H1 (cell line): ENCODE data around the gene UTP14A. TPM values are rescaled to one million over a fixed set of nuclear protein-coding genes. Genes with fewer than 3 reads are reported as not detected.

Experiments
- CTCF ChIA-PET: fragments of 300-600 bp; sonication (Branson Sonifier 250); formaldehyde crosslinking; loops from one replicate; lab custom pipeline; 2021; ENCODE audit not compliant: partially characterized antibody; lab: Charles Lee
- POLR2A ChIA-PET: fragments of 300-600 bp; sonication (Branson Sonifier 250); formaldehyde crosslinking; loops from one replicate; lab custom pipeline; 2021; ENCODE audit warnings: inconsistent platforms; ENCODE audit not compliant: partially characterized antibody; lab: Charles Lee
- DNase-seq, 2 experiments: peaks; one replicate each; pipeline versions ENCODE4 v3.0.0 to v3.0.0-alpha.2; 2010 to 2022; ENCODE audit warnings: low spot score in 2 of 2, low read depth in 1 of 2, mixed read lengths in 1 of 2
- FAIRE-seq: peaks from 2 replicates; lab custom pipeline; 2011; peaks lifted over from hg19 to GRCh38; lab: Jason Lieb, UNC
- H2AFZ ChIP-seq: 2 replicates; pipeline ENCODE4 v1.8.1; 2012; ENCODE audit warnings: low read length, inconsistent platforms
- H2AK5ac ChIP-seq: 2 replicates; pipeline ENCODE4 v1.6.1; 2013; ENCODE audit warnings: low read depth, low read length
- H2BK120ac ChIP-seq: replicated peaks from 2 replicates; pipeline ENCODE3; 2013; ENCODE audit warnings: low read depth, low read length, inconsistent platforms
- H2BK12ac ChIP-seq: 2 replicates; pipeline ENCODE4 v1.6.1; 2013; ENCODE audit warnings: low read depth, low read length
- H2BK15ac ChIP-seq: 2 replicates; pipeline ENCODE4 v1.6.1; 2013; ENCODE audit warnings: low read length
- H2BK20ac ChIP-seq: 2 replicates; pipeline ENCODE4 v1.6.1; 2013; ENCODE audit warnings: low read length
- H2BK5ac ChIP-seq: 2 replicates; pipeline ENCODE4 v1.6.1; 2013; ENCODE audit warnings: low read depth, low read length
- H3K14ac ChIP-seq: 2 replicates; pipeline ENCODE4 v1.6.1; 2013; ENCODE audit warnings: inconsistent platforms; ENCODE audit not compliant: insufficient read length
- H3K18ac ChIP-seq: 2 replicates; pipeline ENCODE4 v1.6.1; 2013; ENCODE audit warnings: low read length; ENCODE audit errors: extremely low read depth
- H3K23ac ChIP-seq: 2 replicates; pipeline ENCODE4 v1.6.1; 2013; ENCODE audit warnings: inconsistent platforms; ENCODE audit not compliant: insufficient read length
- H3K23me2 ChIP-seq: 2 replicates; pipeline ENCODE4 v1.6.1; 2013; ENCODE audit warnings: low read depth, low read length
- H3K27ac ChIP-seq: 2 replicates; pipeline ENCODE4 v1.6.1; 2011; ENCODE audit warnings: low read depth, low read length, inconsistent platforms
- H3K27me3 ChIP-seq, 4 experiments: replicated peaks in 1 of 4; 1 replicate in 1 of 4; 2 replicates in 3 of 4; pipeline versions ENCODE4 v1.6.1 to v1.8.1; 2011 to 2013; ENCODE audit warnings: low read length in 3 of 4, mild to moderate bottlenecking in 3 of 4, inconsistent platforms in 2 of 4, mixed read lengths in 2 of 4, moderate library complexity in 1 of 4; ENCODE audit not compliant: control insufficient read depth in 3 of 4, insufficient read depth in 3 of 4; ENCODE audit errors: extremely low read depth in 1 of 4
- H3K36me3 ChIP-seq, 4 experiments: 2 replicates each; pipeline versions ENCODE4 v1.6.1 to v1.8.1; 2011 to 2013; ENCODE audit warnings: mild to moderate bottlenecking in 4 of 4, low read length in 3 of 4, moderate library complexity in 2 of 4, control low read depth in 1 of 4, inconsistent platforms in 1 of 4; ENCODE audit not compliant: insufficient read depth in 4 of 4, control insufficient read depth in 2 of 4
- H3K4ac ChIP-seq: replicated peaks from 2 replicates; pipeline ENCODE3; 2013; ENCODE audit warnings: low read length, low read depth, mixed read lengths, inconsistent platforms; ENCODE audit not compliant: insufficient read length
- H3K4me1 ChIP-seq, 4 experiments: replicated peaks in 1 of 4; 1 replicate in 1 of 4; 2 replicates in 3 of 4; pipeline versions ENCODE4 v1.6.1 to v1.8.1; 2011 to 2013; ENCODE audit warnings: low read length in 3 of 4, inconsistent platforms in 2 of 4, mixed read lengths in 1 of 4; ENCODE audit not compliant: insufficient read depth in 4 of 4, control insufficient read depth in 3 of 4
- H3K4me2 ChIP-seq, 2 experiments: 2 replicates each; pipeline versions ENCODE4 v1.6.1 to v1.8.1; 2011 to 2013; ENCODE audit warnings: low read depth in 2 of 2, low read length in 2 of 2, control low read depth in 1 of 2, inconsistent platforms in 1 of 2, mild to moderate bottlenecking in 1 of 2; ENCODE audit not compliant: insufficient read depth in 1 of 2
- H3K4me3 ChIP-seq, 4 experiments: fragments of 200-600, 300-600 bp in 1 of 4; sonication (generic), shearing (Covaris generic), sonication (Bioruptor Twin) in 1 of 4; 2 replicates each; pipeline versions ENCODE4 v1.5.1 to v1.8.1; 2011 to 2016; ENCODE audit warnings: low read length in 4 of 4, low read depth in 3 of 4, control low read depth in 2 of 4, inconsistent platforms in 2 of 4, mild to moderate bottlenecking in 2 of 4, mixed read lengths in 1 of 4, moderate library complexity in 1 of 4; ENCODE audit not compliant: insufficient read depth in 2 of 4; ENCODE audit errors: extremely low read depth in 1 of 4
- H3K56ac ChIP-seq: replicated peaks from 2 replicates; pipeline ENCODE3; 2013; ENCODE audit warnings: low read depth, mild to moderate bottlenecking, mixed read lengths, low read length, inconsistent platforms; ENCODE audit not compliant: insufficient read length
- H3K79me1 ChIP-seq: 2 replicates; pipeline ENCODE4 v1.6.1; 2013; ENCODE audit warnings: low read depth, low read length, control low read depth
- H3K79me2 ChIP-seq, 2 experiments: 2 replicates each; pipeline versions ENCODE4 v1.6.1 to v1.8.1; 2012 to 2013; ENCODE audit warnings: low read length in 2 of 2, mild to moderate bottlenecking in 2 of 2, inconsistent platforms in 1 of 2; ENCODE audit not compliant: insufficient read depth in 2 of 2, control insufficient read depth in 1 of 2
- H3K9ac ChIP-seq, 4 experiments: replicated peaks in 1 of 4; 1 replicate in 1 of 4; 2 replicates in 3 of 4; pipeline versions ENCODE4 v1.6.1 to v1.8.1; 2011 to 2013; ENCODE audit warnings: low read depth in 3 of 4, low read length in 3 of 4, control low read depth in 2 of 4, mild to moderate bottlenecking in 2 of 4, moderate library complexity in 2 of 4, inconsistent platforms in 1 of 4; ENCODE audit errors: extremely low read depth in 1 of 4
- H3K9me3 ChIP-seq, 2 experiments: 2 replicates each; pipeline versions ENCODE4 v1.6.1 to v1.8.1; 2012 to 2013; ENCODE audit warnings: mild to moderate bottlenecking in 2 of 2, moderate library complexity in 2 of 2, control low read depth in 1 of 2, inconsistent platforms in 1 of 2, low read depth in 1 of 2, low read length in 1 of 2, mixed read lengths in 1 of 2; ENCODE audit not compliant: insufficient read depth in 2 of 2
- H4K20me1 ChIP-seq, 2 experiments: replicated peaks in 1 of 2; 2 replicates each; pipeline versions ENCODE3 to v1.8.1; 2011 to 2013; ENCODE audit warnings: inconsistent platforms in 2 of 2, low read length in 2 of 2, mild to moderate bottlenecking in 1 of 2; ENCODE audit not compliant: insufficient read depth in 2 of 2, control insufficient read depth in 1 of 2
- H4K5ac ChIP-seq: 2 replicates; pipeline ENCODE4 v1.6.1; 2013; ENCODE audit warnings: low read length, low read depth, mixed read lengths, inconsistent platforms; ENCODE audit not compliant: insufficient read length
- H4K8ac ChIP-seq: 2 replicates; pipeline ENCODE4 v1.8.0; 2013; ENCODE audit warnings: mild to moderate bottlenecking, moderate library complexity, low read length, inconsistent platforms; ENCODE audit not compliant: insufficient read depth; ENCODE audit errors: extremely low read depth
- H4K91ac ChIP-seq: replicated peaks from 2 replicates; pipeline ENCODE3; 2013; ENCODE audit warnings: low read length, mixed read lengths, inconsistent platforms; ENCODE audit not compliant: insufficient read length
- BCL11A ChIP-seq, 2 experiments: IDR thresholded peaks; one replicate each; pipeline ENCODE4 v1.6.1; 2011; ENCODE audit warnings: low read depth in 2 of 2, low read length in 2 of 2, mild to moderate bottlenecking in 2 of 2
- CBX5 ChIP-seq: fragments of 300-800, 300-1000 bp; sonication (generic); IDR thresholded peaks from 2 replicates; pipeline ENCODE4 v1.7.1; 2016; ENCODE audit warnings: antibody characterized with exemption, low read length, low read depth
- EGR1 ChIP-seq: IDR thresholded peaks from 2 replicates; pipeline ENCODE4 v1.6.1; 2011; ENCODE audit warnings: low read depth, low read length, borderline replicate concordance
- KDM4A ChIP-seq: IDR thresholded peaks from one replicate; pipeline ENCODE4 v1.7.1; 2012; ENCODE audit warnings: low read depth, mild to moderate bottlenecking, moderate library complexity, low read length, inconsistent platforms; ENCODE audit not compliant: severe bottlenecking
- RAD21 ChIP-seq, 2 experiments: IDR thresholded peaks in 1 of 2; conservative IDR thresholded peaks in 1 of 2; 2 replicates each; pipeline ENCODE4 v1.6.1; 2011; ENCODE audit warnings: low read depth in 2 of 2, low read length in 2 of 2, improper control_type of control experiment in 1 of 2, inconsistent platforms in 1 of 2, mild to moderate bottlenecking in 1 of 2, moderate library complexity in 1 of 2
- YY1 ChIP-seq: IDR thresholded peaks from 2 replicates; pipeline ENCODE4 v1.6.1; 2011; ENCODE audit warnings: low read depth, mild to moderate bottlenecking, low read length
- ZNF274 ChIP-seq: IDR thresholded peaks from 2 replicates; pipeline ENCODE4 v1.7.0; 2012; ENCODE audit warnings: low read length, borderline replicate concordance; ENCODE audit errors: extremely low read depth
- WGBS, 2 experiments: shearing (Covaris generic) in 1 of 2; methylation state at CpG; one replicate each; pipeline versions ENCODE4 v1.1.6 to v1.1.7; 2013 to 2015; ENCODE audit warnings: low lambda C conversion rate in 2 of 2, mixed read lengths in 2 of 2, inconsistent platforms in 1 of 2, low coverage in 1 of 2, missing lambda C conversion rate in 1 of 2; ENCODE audit not compliant: insufficient replicate concordance in 2 of 2, insufficient coverage in 1 of 2, insufficient read length in 1 of 2; ENCODE audit errors: extremely low coverage in 1 of 2, missing lambda C conversion rate in 1 of 2; 5-methylcytosine and 5-hydroxymethylcytosine counted together
- polyA plus RNA-seq, 7 experiments: library from polyadenylated mRNA; depleted of rRNA in 3 of 7; stranded (reverse) in 5 of 7; unstranded in 2 of 7; fragments of >200 nt in 5 of 7; fragments of 200-250 nt in 2 of 7; gene quantifications; 1 replicate in 5 of 7; 2 replicates in 1 of 7; 4 replicates in 1 of 7; pipeline versions ENCODE4 v1.2.1 to v1.2.3, GENCODE V29; 2011 to 2013; ENCODE audit warnings: missing spikeins in 2 of 7, mixed read lengths in 2 of 7
- total RNA-seq: library from RNA; stranded (reverse); fragmentation: NEBNext Ultra II Directional; extraction: Animal tissue kit (Norgen Biotek cat#: 25700); gene quantifications from 2 replicates; pipeline ENCODE4 v1.2.1, GENCODE V29; 2021

Gene UTP14A
- total and polyA plus RNA-seq, 2 of the 8 experiments (the other 6 are each of a cell fraction or from before 2014, with no cell fraction given), result 4.5 to 24.0 TPM

DNA sequence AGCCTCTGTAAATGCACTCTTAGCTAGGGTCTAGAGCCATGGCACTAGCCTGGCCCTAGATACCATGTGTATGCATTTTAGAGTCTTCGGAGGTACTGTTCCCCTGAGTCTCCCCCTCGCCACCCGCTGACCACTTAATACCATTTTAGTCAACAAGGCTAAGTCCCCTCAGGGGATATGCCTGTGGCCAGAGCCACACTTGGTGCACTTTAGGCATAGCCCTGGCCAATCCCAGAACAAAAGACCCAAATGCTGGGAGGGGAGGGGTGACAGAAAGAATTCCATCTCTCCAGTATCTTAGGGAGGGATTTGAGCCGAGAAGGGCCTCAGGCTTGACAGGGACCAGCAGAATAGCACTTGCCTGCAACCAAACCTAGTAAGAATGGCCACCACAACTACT, 47.9 kb downstream of the UTP14A start:
- Histone ChIP-seq H2BK5ac (no peak overlapping the region), H4K20me1 (no peaks in the 10 kb centered on the region), H4K5ac (no peak overlapping the region), H3K18ac (no peak overlapping the region), H2AFZ (no peak overlapping the region), H3K56ac (no peak overlapping the region), H2BK20ac (no peak overlapping the region), H2BK120ac (no peak overlapping the region), H4K8ac (no peak overlapping the region), H3K4me1 (peaks cover 0 to 23% (median 9%) of the 10 kb centered on the region in 4 experiments), H3K9ac (no peak overlapping the region), H3K4me3 (peak overlapping the region in 3 of 4 experiments; percentile 30 to 64 (median 31); a peak in 5 of 8 replicates), H2BK12ac (no peak overlapping the region), H3K27me3 (peaks cover 29 to 61% (median 46%) of the 10 kb centered on the region in 4 experiments), H3K4ac (no peak overlapping the region), H3K4me2 (peak overlapping the region; percentile 69 to 88), H3K36me3 (no peaks in the 10 kb centered on the region), H3K14ac (no peak overlapping the region), H3K9me3 (no peaks in the 10 kb centered on the region), H4K91ac (no peak overlapping the region), H2BK15ac (no peak overlapping the region), H3K79me2 (no peaks in the 10 kb centered on the region), H3K27ac (no peak overlapping the region), H3K79me1 (no peaks in the 10 kb centered on the region), H3K23ac (no peak overlapping the region), H2AK5ac (no peak overlapping the region), H3K23me2 (peaks cover 9% of the 10 kb centered on the region; the same call in 1 of the 2 replicates)
- DNase-seq (no peak), FAIRE-seq (peak; percentile 78)
- WGBS, 2 experiments, result 5% methylated on average over 3 of the region's 4 CpGs; no CpG with 5 or more reads in 1 of the 2 experiments
- ChIA-PET POLR2A (interaction anchor here (1.1 to 1.5 kb wide), 3 partner anchors 19 to 23 kb away, joined by 3 to 8 read pairs (median 4); no protein-coding TSS in a partner anchor), CTCF (interaction anchor here (0.8 to 0.9 kb wide), 2 partner anchors 27 to 158 kb away, joined by 3 read pairs; no protein-coding TSS in a partner anchor)
- no peak for TF ChIP-seq EGR1
- TF ChIP-seq RAD21 (IDR thresholded peaks at IDR 0.05 in 1 of 2, conservative IDR thresholded peaks at IDR 0.05 in 1 of 2; ENCODE audit: low read depth in 2 of 2, low read length in 2 of 2), result no peak
- no peak for TF ChIP-seq CBX5
- TF ChIP-seq ZNF274, result no peak
- no peak for TF ChIP-seq BCL11A (IDR thresholded peaks at IDR 0.05; ENCODE audit: low read depth in 2 of 2, low read length in 2 of 2)
- TF ChIP-seq KDM4A, result no peak
- no peak for TF ChIP-seq YY1
